HG03060 (cell line): Measurements from ENCODE around the gene NFIX.

Source experiments
- ATAC-seq: cut with Tn5 transposase; IDR thresholded peaks from one replicate; pipeline ENCODE4 v1.9.1; 2021; ENCODE audit warnings: low read depth, moderate number of reproducible peaks; ENCODE audit not compliant: unreplicated experiment

Gene NFIX

DNA sequence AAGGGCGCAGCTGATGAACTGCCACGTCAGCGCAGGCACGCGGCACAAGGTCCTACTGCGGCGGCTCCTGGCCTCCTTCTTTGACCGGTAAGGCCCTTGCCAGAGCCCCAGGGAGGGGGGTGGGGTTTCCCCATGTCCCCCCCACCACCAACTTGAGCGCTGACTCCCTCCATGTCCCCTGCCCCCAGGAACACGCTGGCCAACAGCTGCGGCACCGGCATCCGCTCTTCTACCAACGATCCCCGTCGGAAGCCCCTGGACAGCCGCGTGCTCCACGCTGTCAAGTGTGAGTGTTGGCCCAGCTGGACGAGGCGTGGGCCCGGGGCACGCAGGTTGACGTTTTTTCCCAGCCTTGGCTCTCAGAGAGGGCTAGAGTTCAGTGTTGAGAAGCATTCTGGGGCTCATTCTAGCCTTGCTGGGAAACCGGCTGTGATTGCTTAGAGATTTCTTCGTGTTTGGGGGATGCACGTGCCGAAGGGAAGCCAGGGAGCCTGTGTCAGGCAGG lies 142.1 kb downstream of the NFIX start:
- no peak for ATAC-seq

- ATAC-seq, result no peak
Observed at GRCh38 chr19:13138171-13138915, 143.1 kb downstream of the NFIX start.

DNA sequence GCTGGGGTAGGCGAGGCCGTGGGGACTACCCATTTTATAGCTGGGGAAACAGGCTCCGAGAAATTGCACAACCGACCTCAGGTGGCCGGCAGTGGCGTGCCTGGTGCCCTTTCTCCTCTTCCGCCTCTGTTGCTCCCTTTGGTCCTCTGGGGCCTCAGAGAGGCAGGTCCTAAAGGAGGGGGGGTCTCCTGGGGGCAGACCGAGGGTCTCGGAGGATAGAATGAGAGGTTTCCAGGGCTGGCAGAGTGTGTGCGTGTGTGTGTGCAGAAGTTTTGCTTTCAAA lies 143.6 kb downstream of the NFIX start:
- no peak for ATAC-seq

- no peak for ATAC-seq
Observed at GRCh38 chr19:13139633-13140311, 144.5 kb downstream of the NFIX start.

DNA sequence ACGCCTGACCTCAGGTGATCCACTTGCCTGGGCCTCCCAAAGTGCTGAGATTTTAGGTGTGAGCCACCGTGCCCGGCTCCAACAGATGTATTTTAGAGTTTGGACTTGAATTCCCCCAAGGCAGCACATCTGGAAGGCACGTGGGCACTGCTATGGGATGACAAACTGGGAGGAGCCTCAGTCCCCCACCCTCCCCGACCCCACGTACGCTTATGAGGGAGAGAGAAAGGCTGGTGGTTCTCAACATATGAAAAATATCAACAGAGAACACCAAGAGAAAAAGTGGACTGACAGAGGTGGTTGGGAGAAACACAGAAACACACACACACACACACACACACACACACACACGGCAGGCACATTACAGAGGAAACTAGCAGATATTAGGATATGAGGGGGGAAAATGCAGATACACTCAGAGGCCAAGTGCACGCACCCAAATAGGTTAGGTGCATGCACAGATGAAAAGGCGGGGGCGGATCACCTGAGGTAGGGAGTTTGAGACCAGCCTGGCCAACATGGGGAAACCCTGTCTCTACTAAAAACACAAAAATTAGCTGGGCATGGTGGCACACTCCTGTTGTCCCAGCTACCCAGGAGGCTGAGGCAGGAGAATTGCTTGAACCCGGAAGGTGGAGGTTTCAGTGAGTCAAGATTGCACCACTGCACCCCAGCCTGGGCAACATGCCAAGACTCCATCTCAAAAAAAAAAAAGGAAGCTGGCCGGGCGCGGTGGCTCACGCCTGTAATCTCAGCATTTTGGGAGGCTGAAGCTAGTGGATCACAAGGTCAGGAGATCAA lies 151.7 kb downstream of the NFIX start:
- no peak for ATAC-seq
